GM12892 (cell line): ENCODE results near the gene KAZN.

Source experiments
- POLR2A ChIP-seq: IDR thresholded peaks from 2 replicates; pipeline ENCODE4 v1.6.1; 2011; ENCODE audit warnings: low read depth, low read length, control low read depth
- POLR2AphosphoS5 ChIP-seq: IDR thresholded peaks from 2 replicates; pipeline ENCODE4 v1.6.1; 2011; ENCODE audit warnings: low read depth, low read length, control low read depth
- TAF1 ChIP-seq: IDR thresholded peaks from 2 replicates; pipeline ENCODE4 v1.6.1; 2011; ENCODE audit warnings: low read depth, mild to moderate bottlenecking, control low read depth, low read length, borderline replicate concordance

DNA sequence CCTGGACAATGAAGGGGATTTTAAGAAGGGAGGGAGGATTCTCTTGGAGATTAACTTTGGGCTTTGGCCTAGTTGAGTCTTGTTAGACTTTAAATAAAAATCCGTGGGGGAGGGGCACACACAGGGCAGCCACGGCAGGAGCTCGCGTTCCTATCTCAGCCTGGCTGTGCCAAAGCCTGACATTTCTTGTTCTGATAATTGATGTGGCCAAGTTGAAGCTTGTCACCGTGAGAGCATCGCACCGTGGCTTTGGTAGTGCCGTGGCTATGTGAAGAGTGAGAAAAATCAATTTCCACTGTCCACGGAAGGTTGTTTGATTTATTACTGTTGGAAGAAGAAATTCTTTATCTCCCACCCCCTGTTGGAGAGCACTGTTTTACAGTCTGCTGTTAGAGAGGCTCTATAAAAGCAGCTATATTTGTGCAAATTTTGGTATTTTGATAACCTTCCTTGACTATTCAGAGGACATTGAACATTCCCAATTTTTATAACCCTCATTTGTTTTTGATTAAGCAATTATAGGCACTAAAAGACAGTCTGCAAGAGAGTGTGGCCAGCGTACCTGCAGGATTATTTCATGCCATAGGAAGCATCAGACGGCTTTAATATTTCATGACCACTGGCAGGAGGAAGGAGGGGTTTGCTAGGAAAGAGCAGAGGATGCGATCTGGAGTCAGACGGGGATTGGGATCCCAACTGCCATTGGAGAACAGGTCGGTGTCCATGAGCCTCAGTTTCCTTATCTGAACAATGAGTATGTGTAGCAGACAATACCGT is 160.7 kb downstream of the KAZN start:
- TF ChIP-seq POLR2AphosphoS5 (no peak), POLR2A (no peak), TAF1 (no peak)
